ENCODE measurements around the gene PARD3.
"Not testable (repeated sequence)": the region's sequence is repeated elsewhere in the genome, so short reads cannot be mapped to it uniquely, and the experiment has no call there.

The PARD3 gene

GRCh38 chr10:34075254-34075926, 739.7 kb downstream of the PARD3 start:
- no peak for DNase-seq (ENCODE audit: low read depth)

- no peak for DNase-seq (ENCODE audit: low read depth)
Measured at GRCh38 chr10:34074051-34074450, 741.0 kb downstream of the PARD3 start.

GRCh38 chr10:34067741-34068140, 747.4 kb downstream of the PARD3 start:
- DNase-seq (ENCODE audit: low read depth): not testable (repeated sequence)

GRCh38 chr10:34063592-34063991, 751.5 kb downstream of the PARD3 start:
- no peak for DNase-seq (ENCODE audit: low read depth)

- no peak for DNase-seq (ENCODE audit: low read depth)
Measured at GRCh38 chr10:34061841-34062240, 753.3 kb downstream of the PARD3 start.
